Gastroesophageal sphincter (tissue), 3 donors: ENCODE data around the gene CLPTM1L.

ENCODE experiments used
- CTCF ChIP-seq, 4 experiments: fragments of 200-600 bp in 2 of 4; fragments of 450-650 bp in 2 of 4; sonication (generic) in 1 of 4; IDR thresholded peaks; one replicate each; pipeline ENCODE4 v1.5.1; 2017 to 2019; ENCODE audit warnings: antibody characterized with exemption in 4 of 4, mild to moderate bottlenecking in 2 of 4, moderate library complexity in 2 of 4
- POLR2A ChIP-seq, 2 donors: fragments of 450-650 bp; IDR thresholded peaks; one replicate each; pipeline ENCODE4 v1.6.1; 2017; ENCODE audit warnings: antibody characterized with exemption in 2 of 2, mild to moderate bottlenecking in 2 of 2, moderate library complexity in 1 of 2

DNA sequence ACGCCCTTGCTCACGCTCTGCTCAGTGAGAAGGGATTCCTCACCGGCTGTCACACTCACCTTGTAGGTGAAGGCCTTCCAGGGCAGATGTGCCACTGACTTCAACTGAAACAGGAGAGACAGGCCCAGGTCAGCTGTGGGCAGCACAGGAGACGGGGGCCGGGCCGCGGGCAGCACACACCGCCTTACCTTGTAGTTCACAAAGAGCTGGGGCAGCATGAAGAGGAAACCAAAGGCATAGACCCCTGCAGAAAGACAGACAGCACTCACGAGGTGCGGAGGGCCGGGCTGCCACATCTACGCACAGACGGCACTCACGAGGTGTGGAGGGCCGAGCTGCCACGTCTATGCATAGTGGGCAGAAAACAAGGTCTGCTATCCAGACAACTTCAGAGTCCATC, 23.3 kb downstream of the CLPTM1L start:
- no peak for TF ChIP-seq CTCF (IDR thresholded peaks at IDR 0.05)
- TF ChIP-seq POLR2A (IDR thresholded peaks at IDR 0.05): no peak
